WTC11 (cell line): Measurements from ENCODE around the gene AIF1.

Source experiments
- ATF2 ChIP-seq: sonication (generic); formaldehyde crosslinking; IDR thresholded peaks from 2 replicates; pipeline ENCODE4 v1.8.1; 2022; ENCODE audit warnings: low read depth, missing genetic modification reagents, borderline replicate concordance
- CTCF ChIP-seq: fragments of 200-600 bp; IDR thresholded peaks from 2 replicates; pipeline ENCODE4 v1.8.0; 2022; ENCODE audit warnings: antibody characterized with exemption
- FOXK1 ChIP-seq: sonication (generic); formaldehyde crosslinking; IDR thresholded peaks from 2 replicates; pipeline ENCODE4 v1.8.0; 2022; ENCODE audit warnings: mild to moderate bottlenecking, moderate library complexity, missing genetic modification reagents
- TEAD4 ChIP-seq: sonication (generic); formaldehyde crosslinking; IDR thresholded peaks from 2 replicates; pipeline ENCODE4 v1.8.0; 2022; ENCODE audit warnings: mild to moderate bottlenecking, missing genetic modification reagents

- peak; percentile 54 for TF ChIP-seq CTCF
- no peak for TF ChIP-seq ATF2
- no peak for TF ChIP-seq TEAD4 (CRISPR knock-in tag)
- no peak for TF ChIP-seq FOXK1
Observed at GRCh38 chr6:31585491-31585890, 29.5 kb upstream of the AIF1 start.
